H9 (cell line): ENCODE measurements around the gene SERPINB5. TPM values are rescaled to one million over a fixed set of nuclear protein-coding genes. Genes with fewer than 3 reads are reported as not detected.

Experiments used
- DNase-seq: peaks from one replicate; pipeline ENCODE4 v3.0.0-alpha.2; 2017
- H2AFZ ChIP-seq: one replicate; pipeline ENCODE4 v1.6.1; 2013; ENCODE audit warnings: mild to moderate bottlenecking, low read length, control low read depth, moderate library complexity
- H2AK5ac ChIP-seq: 2 replicates; pipeline ENCODE4 v1.6.1; 2013; ENCODE audit warnings: low read length, control low read depth, mixed read lengths; ENCODE audit not compliant: insufficient read length
- H2BK120ac ChIP-seq: one replicate; pipeline ENCODE4 v1.6.1; 2013; ENCODE audit warnings: low read depth, mild to moderate bottlenecking, low read length, control low read depth, inconsistent platforms; ENCODE audit not compliant: poor library complexity, severe bottlenecking
- H2BK12ac ChIP-seq: 2 replicates; pipeline ENCODE4 v1.6.1; 2013; ENCODE audit warnings: low read length, control low read depth, mixed read lengths, low read depth; ENCODE audit not compliant: insufficient read length
- H2BK15ac ChIP-seq: 2 replicates; pipeline ENCODE4 v1.6.1; 2013; ENCODE audit warnings: low read depth, low read length, control low read depth
- H2BK20ac ChIP-seq: one replicate; pipeline ENCODE4 v1.6.1; 2013; ENCODE audit warnings: low read depth, mild to moderate bottlenecking, low read length, control low read depth, inconsistent platforms; ENCODE audit not compliant: poor library complexity, severe bottlenecking
- H2BK5ac ChIP-seq: 2 replicates; pipeline ENCODE4 v1.6.1; 2013; ENCODE audit warnings: low read length, control low read depth, mixed read lengths; ENCODE audit not compliant: insufficient read length
- H3K14ac ChIP-seq: 2 replicates; pipeline ENCODE4 v1.6.1; 2013; ENCODE audit warnings: low read length, control low read depth; ENCODE audit not compliant: insufficient read depth
- H3K18ac ChIP-seq: 2 replicates; pipeline ENCODE4 v1.6.1; 2013; ENCODE audit warnings: low read depth, mild to moderate bottlenecking, mixed read lengths, low read length, control low read depth; ENCODE audit not compliant: insufficient read length
- H3K23ac ChIP-seq: 2 replicates; pipeline ENCODE4 v1.6.1; 2013; ENCODE audit warnings: low read length, control low read depth, mixed read lengths, low read depth; ENCODE audit not compliant: insufficient read length
- H3K23me2 ChIP-seq: 2 replicates; pipeline ENCODE4 v1.6.1; 2013; ENCODE audit warnings: low read depth, mild to moderate bottlenecking, mixed read lengths, low read length, control low read depth; ENCODE audit not compliant: insufficient read length, poor library complexity, severe bottlenecking
- H3K27ac ChIP-seq: 2 replicates; pipeline ENCODE4 v1.5.1; 2013; ENCODE audit warnings: low read length, control low read depth, mixed read lengths, low read depth; ENCODE audit not compliant: insufficient read length
- H3K27me3 ChIP-seq: 2 replicates; pipeline ENCODE4 v1.6.1; 2013; ENCODE audit warnings: low read length, control low read depth, inconsistent platforms; ENCODE audit not compliant: insufficient read depth
- H3K4ac ChIP-seq: 2 replicates; pipeline ENCODE4 v1.6.1; 2013; ENCODE audit warnings: low read depth, mild to moderate bottlenecking, control low read depth, inconsistent platforms, low read length, moderate library complexity
- H3K4me1 ChIP-seq: 2 replicates; pipeline ENCODE4 v1.6.1; 2013; ENCODE audit warnings: low read length, control low read depth, inconsistent platforms; ENCODE audit not compliant: insufficient read depth
- H3K4me2 ChIP-seq: 2 replicates; pipeline ENCODE4 v1.6.1; 2013; ENCODE audit warnings: low read length, control low read depth, mixed read lengths; ENCODE audit not compliant: insufficient read length, insufficient read depth
- H3K56ac ChIP-seq: 2 replicates; pipeline ENCODE4 v1.6.1; 2013; ENCODE audit warnings: low read depth, mild to moderate bottlenecking, mixed read lengths, low read length, control low read depth; ENCODE audit not compliant: insufficient read length
- H3K79me1 ChIP-seq: 2 replicates; pipeline ENCODE4 v1.6.1; 2013; ENCODE audit warnings: low read depth, mild to moderate bottlenecking, moderate library complexity, low read length, control low read depth, inconsistent platforms; ENCODE audit not compliant: insufficient read depth, poor library complexity, severe bottlenecking
- H3K79me2 ChIP-seq: 2 replicates; pipeline ENCODE4 v1.6.1; 2013; ENCODE audit warnings: low read length, control low read depth, inconsistent platforms; ENCODE audit not compliant: insufficient read depth
- H3K9ac ChIP-seq: 2 replicates; pipeline ENCODE4 v1.6.1; 2013; ENCODE audit warnings: low read length, control low read depth, mixed read lengths; ENCODE audit not compliant: insufficient read length; ENCODE audit errors: extremely low read depth
- H3K9me3 ChIP-seq: one replicate; pipeline ENCODE4 v1.6.1; 2013; ENCODE audit warnings: low read depth, low read length, inconsistent platforms; ENCODE audit not compliant: control insufficient read depth
- H3T11ph ChIP-seq: one replicate; pipeline ENCODE4 v1.6.1; 2013; ENCODE audit warnings: mild to moderate bottlenecking, low read length, control low read depth, inconsistent platforms
- H4K20me1 ChIP-seq: one replicate; pipeline ENCODE4 v1.6.1; 2013; ENCODE audit not compliant: control insufficient read depth, insufficient read length, insufficient read depth
- H4K5ac ChIP-seq: 2 replicates; pipeline ENCODE4 v1.6.1; 2013; ENCODE audit warnings: low read depth, mild to moderate bottlenecking, mixed read lengths, low read length, control low read depth; ENCODE audit not compliant: insufficient read length
- H4K8ac ChIP-seq: replicated peaks from 2 replicates; pipeline ENCODE4 v1.6.1; 2013; ENCODE audit warnings: low read length, control low read depth, mixed read lengths, low read depth; ENCODE audit not compliant: insufficient read length
- H4K91ac ChIP-seq: 2 replicates; pipeline ENCODE4 v1.6.1; 2013; ENCODE audit warnings: low read depth, mild to moderate bottlenecking, moderate library complexity, mixed read lengths, low read length, control low read depth; ENCODE audit not compliant: insufficient read length
- H3K27ac Mint-ChIP-seq, 3 experiments: 2 replicates in 2 of 3; 3 replicates in 1 of 3; pipeline ENCODE4 v1.8.0; 2020 to 2021; ENCODE audit warnings: mixed read lengths in 3 of 3, mild to moderate bottlenecking in 1 of 3, moderate library complexity in 1 of 3
- H3K27me3 Mint-ChIP-seq: 2 replicates; pipeline ENCODE4 v1.8.0; 2021; ENCODE audit warnings: low read depth, mild to moderate bottlenecking, moderate library complexity, mixed read lengths
- H3K36me3 Mint-ChIP-seq, 3 experiments: 2 replicates in 2 of 3; 3 replicates in 1 of 3; pipeline ENCODE4 v1.8.0; 2020 to 2021; ENCODE audit warnings: low read depth in 3 of 3, mixed read lengths in 3 of 3; ENCODE audit not compliant: insufficient read depth in 1 of 3
- H3K4me1 Mint-ChIP-seq, 2 experiments: 2 replicates each; pipeline ENCODE4 v1.8.0; 2020; ENCODE audit warnings: mixed read lengths in 2 of 2
- H3K4me3 Mint-ChIP-seq, 2 experiments: 2 replicates in 1 of 2; 3 replicates in 1 of 2; pipeline ENCODE4 v1.8.0; 2020 to 2021; ENCODE audit warnings: mild to moderate bottlenecking in 2 of 2, mixed read lengths in 2 of 2, moderate library complexity in 1 of 2
- H3K9me3 Mint-ChIP-seq, 2 experiments: 2 replicates in 1 of 2; 3 replicates in 1 of 2; pipeline ENCODE4 v1.8.0; 2020; ENCODE audit warnings: mild to moderate bottlenecking in 2 of 2, mixed read lengths in 2 of 2, moderate library complexity in 1 of 2
- CTCF ChIP-seq: fragments of 200-600 bp; sonication (generic); conservative IDR thresholded peaks from 3 replicates; pipeline ENCODE4 v1.8.0; 2021; ENCODE audit warnings: antibody characterized with exemption, mild to moderate bottlenecking
- WGBS: extraction: QIAGEN DNeasy Blood & Tissue Kit; methylation state at CpG from one replicate; pipeline ENCODE4 v1.1.7; 2013; ENCODE audit warnings: missing lambda C conversion rate, low lambda C conversion rate, mixed read lengths; ENCODE audit not compliant: insufficient read length; ENCODE audit errors: extremely low coverage; 5-methylcytosine and 5-hydroxymethylcytosine counted together
- total RNA-seq: library from RNA; stranded (reverse); gene quantifications from 2 replicates; pipeline ENCODE4 v1.2.1, GENCODE V29; 2021

Gene SERPINB5
- total RNA-seq, 1 experiment from 2014 or later, result not detected

- Histone ChIP-seq H3K56ac (no peak overlapping the region), H3K79me2 (no peaks in the 10 kb centered on the region), H4K8ac (no peak overlapping the region), H2BK5ac (no peak overlapping the region), H3K9me3 (no peaks in the 10 kb centered on the region), H3K4me1 (no peaks in the 10 kb centered on the region), H3K79me1 (no peaks in the 10 kb centered on the region), H3K23ac (no peak overlapping the region), H3K14ac (no peak overlapping the region), H3K27ac (no peak overlapping the region), H4K91ac (no peak overlapping the region), H3K4me2 (no peak overlapping the region), H2BK120ac (no peak overlapping the region), H2AFZ (no peak overlapping the region), H2BK15ac (no peak overlapping the region), H2BK12ac (no peak overlapping the region), H4K20me1 (no peaks in the 10 kb centered on the region), H3T11ph (no peak overlapping the region), H3K4ac (no peak overlapping the region), H3K9ac (no peak overlapping the region), H2BK20ac (no peak overlapping the region), H3K23me2 (no peaks in the 10 kb centered on the region), H2AK5ac (no peak overlapping the region), H3K18ac (no peak overlapping the region), H4K5ac (no peak overlapping the region), H3K27me3 (no peaks in the 10 kb centered on the region)
- H3K9me3 Mint-ChIP-seq, result no peaks in the 10 kb centered on the region
- H3K4me3 Mint-ChIP-seq, result no peak overlapping the region
- no peaks in the 10 kb centered on the region for H3K36me3 Mint-ChIP-seq
- TF ChIP-seq CTCF, result no peak
- no peak overlapping the region for H3K27ac Mint-ChIP-seq
- no peaks in the 10 kb centered on the region for H3K4me1 Mint-ChIP-seq
- no peaks in the 10 kb centered on the region; the same call in 1 of the 2 replicates for H3K27me3 Mint-ChIP-seq
- DNase-seq, result no peak
- no CpG with 5 or more reads among the region's 2 CpGs for WGBS
Measured at GRCh38 chr18:63465059-63465458, 11.7 kb upstream of the SERPINB5 start.
